GM21528 (cell line): ENCODE data around the gene ADAMTS3.

Experiments used
- ATAC-seq: cut with Tn5 transposase; IDR thresholded peaks from one replicate; pipeline ENCODE4 v1.9.1; 2021; ENCODE audit warnings: mild to moderate bottlenecking, moderate library complexity; ENCODE audit not compliant: unreplicated experiment, low FRiP score

Gene ADAMTS3

GRCh38 chr4:72358483-72358882, 210.5 kb downstream of the ADAMTS3 start:
- no peak for ATAC-seq

- no peak for ATAC-seq
Observed at GRCh38 chr4:72357908-72358307, 211.1 kb downstream of the ADAMTS3 start.

GRCh38 chr4:72352711-72353110, 216.3 kb downstream of the ADAMTS3 start:
- ATAC-seq: no peak

GRCh38 chr4:72351521-72351920, 217.5 kb downstream of the ADAMTS3 start:
- no peak for ATAC-seq

- ATAC-seq: no peak
Observed at GRCh38 chr4:72348701-72349100, 220.3 kb downstream of the ADAMTS3 start.

- no peak for ATAC-seq
Observed at GRCh38 chr4:72344418-72344817, 224.6 kb downstream of the ADAMTS3 start.

GRCh38 chr4:72341432-72341820, 227.6 kb downstream of the ADAMTS3 start:
- ATAC-seq: no peak

- ATAC-seq: no peak
Observed at GRCh38 chr4:72340803-72341431, 228.1 kb downstream of the ADAMTS3 start.

GRCh38 chr4:72338060-72338459, 231.0 kb downstream of the ADAMTS3 start:
- ATAC-seq: no peak

GRCh38 chr4:72330381-72330780, 238.6 kb downstream of the ADAMTS3 start:
- no peak for ATAC-seq

- ATAC-seq: no peak
Observed at GRCh38 chr4:72326692-72327632, 242.1 kb downstream of the ADAMTS3 start.

GRCh38 chr4:72325215-72325614, 243.8 kb downstream of the ADAMTS3 start:
- no peak for ATAC-seq

GRCh38 chr4:72323227-72323626, 245.8 kb downstream of the ADAMTS3 start:
- peak; percentile 52 for ATAC-seq

GRCh38 chr4:72320223-72320948, 248.6 kb downstream of the ADAMTS3 start:
- no peak for ATAC-seq

- no peak for ATAC-seq
Observed at GRCh38 chr4:72319601-72320021, 249.4 kb downstream of the ADAMTS3 start.

- ATAC-seq: no peak
Observed at GRCh38 chr4:72318421-72319170, 250.4 kb downstream of the ADAMTS3 start.

GRCh38 chr4:72314869-72315268, 254.2 kb downstream of the ADAMTS3 start:
- no peak for ATAC-seq

GRCh38 chr4:72313121-72313520, 255.9 kb downstream of the ADAMTS3 start:
- no peak for ATAC-seq

GRCh38 chr4:72312032-72312650, 256.9 kb downstream of the ADAMTS3 start:
- ATAC-seq: no peak

GRCh38 chr4:72311291-72311690, 257.7 kb downstream of the ADAMTS3 start:
- ATAC-seq: no peak
